ENCODE measurements around the gene TOPORS. TPM values are rescaled to one million over a fixed set of nuclear protein-coding genes. Genes with fewer than 3 reads are reported as not detected.

TOPORS gene
- total RNA-seq, 1 experiment from 2014 or later, result 16.7 TPM

GRCh38 chr9:32570262-32570661 is 17.9 kb upstream of the TOPORS start:
- POLR2A ChIA-PET, result no interaction called here
- CTCF ChIA-PET, result no interaction called here
- Mint-ChIP-seq H3K4me1 (ENCODE audit: insufficient read depth, unreplicated experiment) (peaks cover 13% of the 10 kb centered on the region), H3K4me3 (ENCODE audit: unreplicated experiment) (no peak overlapping the region), H3K9me3 (ENCODE audit: unreplicated experiment) (no peaks in the 10 kb centered on the region), H3K27me3 (ENCODE audit: insufficient read depth, unreplicated experiment) (no peaks in the 10 kb centered on the region), H3K36me3 (ENCODE audit: insufficient read depth, unreplicated experiment) (peaks cover 36% of the 10 kb centered on the region), H3K27ac (ENCODE audit: low read depth, unreplicated experiment) (no peak overlapping the region)
- no peak for DNase-seq (ENCODE audit: unreplicated experiment)
- no TSS peak for BruUV-seq (replicated peaks)
- intact Hi-C loops (cut with micrococcal nuclease), result loop anchor here (5.0 kb wide), 1 partner anchor 133 kb away; no protein-coding TSS in a partner anchor
- TF ChIP-seq CTCF (IDR thresholded peaks at IDR 0.05; ENCODE audit: unreplicated experiment), result no peak

DNA sequence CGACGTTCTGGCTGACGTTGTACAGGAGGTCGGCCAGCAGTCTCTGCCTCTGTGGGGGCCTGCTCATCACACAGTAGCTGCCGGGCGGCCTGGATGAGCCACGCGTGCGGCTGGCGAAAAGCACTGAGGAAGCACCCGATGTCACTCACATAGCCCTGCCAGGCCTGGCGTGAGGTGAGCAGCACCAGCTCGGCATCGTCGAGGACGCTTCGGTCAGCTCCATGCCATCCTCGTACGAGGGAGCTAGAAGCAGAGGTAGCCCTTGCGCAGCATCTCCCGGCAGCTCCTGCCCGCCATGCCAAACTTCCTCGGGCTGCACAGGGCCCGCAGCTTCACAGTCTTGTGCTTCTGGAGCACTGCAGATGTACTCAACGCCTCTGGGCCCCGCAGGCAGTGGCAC is 14.4 kb upstream of the TOPORS start:
- H3K36me3 Mint-ChIP-seq (ENCODE audit: insufficient read depth, unreplicated experiment), result peaks cover 54% of the 10 kb centered on the region
- H3K4me3 Mint-ChIP-seq (ENCODE audit: unreplicated experiment), result no peak overlapping the region
- no TSS peak for BruUV-seq (replicated peaks)
- ChIA-PET POLR2A (interaction anchor here (1.6 kb wide), 1 partner anchor 14 kb away, joined by 5 read pairs; the partner anchor contains the start of gene TOPORS), CTCF (interaction anchor here (0.6 to 7.6 kb wide), 6 partner anchors 9 to 188 kb away, joined by 3 to 45 read pairs (median 6); partner anchors contain the start of gene RIGI)
- peaks cover 6% of the 10 kb centered on the region for H3K4me1 Mint-ChIP-seq (ENCODE audit: insufficient read depth, unreplicated experiment)
- no peak for TF ChIP-seq CTCF (IDR thresholded peaks at IDR 0.05; ENCODE audit: unreplicated experiment)
- H3K27me3 Mint-ChIP-seq (ENCODE audit: insufficient read depth, unreplicated experiment), result no peaks in the 10 kb centered on the region
- no peak for DNase-seq (ENCODE audit: unreplicated experiment)
- no peak overlapping the region for H3K27ac Mint-ChIP-seq (ENCODE audit: low read depth, unreplicated experiment)
- intact Hi-C loops (cut with micrococcal nuclease), result no loop called here
- no peaks in the 10 kb centered on the region for H3K9me3 Mint-ChIP-seq (ENCODE audit: unreplicated experiment)

DNA sequence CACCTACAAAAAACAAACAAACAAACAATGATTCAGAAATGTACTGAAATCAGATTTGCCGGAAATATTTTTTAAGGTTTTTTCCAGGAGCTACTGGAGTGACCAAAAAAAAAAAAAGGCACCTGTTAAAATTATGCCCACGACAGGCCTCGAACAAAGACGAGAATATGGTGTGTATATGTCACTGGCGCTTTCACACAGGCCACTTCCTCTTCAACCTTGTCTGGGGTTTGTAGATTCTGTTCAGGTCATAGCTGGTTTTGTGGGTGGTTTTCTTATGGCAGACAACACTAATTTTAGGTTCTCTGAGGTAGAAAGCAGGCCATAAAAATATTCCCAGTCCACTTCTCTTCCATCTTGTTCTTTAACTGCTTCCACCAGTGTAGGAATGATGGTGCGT is 13.6 kb upstream of the TOPORS start:
- H3K4me1 Mint-ChIP-seq (ENCODE audit: insufficient read depth, unreplicated experiment), result peaks cover 6% of the 10 kb centered on the region
- TF ChIP-seq CTCF (IDR thresholded peaks at IDR 0.05; ENCODE audit: unreplicated experiment), result no peak
- POLR2A ChIA-PET, result interaction anchor here (1.6 kb wide), 1 partner anchor 13 kb away, joined by 5 read pairs; the partner anchor contains the start of gene TOPORS
- H3K9me3 Mint-ChIP-seq (ENCODE audit: unreplicated experiment), result no peaks in the 10 kb centered on the region
- no peaks in the 10 kb centered on the region for H3K27me3 Mint-ChIP-seq (ENCODE audit: insufficient read depth, unreplicated experiment)
- no peak overlapping the region for H3K27ac Mint-ChIP-seq (ENCODE audit: low read depth, unreplicated experiment)
- H3K36me3 Mint-ChIP-seq (ENCODE audit: insufficient read depth, unreplicated experiment), result peaks cover 54% of the 10 kb centered on the region
- BruUV-seq (replicated peaks), result no TSS peak
- no peak overlapping the region for H3K4me3 Mint-ChIP-seq (ENCODE audit: unreplicated experiment)
- CTCF ChIA-PET, result interaction anchor here (1.0 to 7.6 kb wide), 5 partner anchors 15 to 187 kb away, joined by 3 to 45 read pairs (median 9); partner anchors contain the start of gene RIGI
- no peak for DNase-seq (ENCODE audit: unreplicated experiment)
- intact Hi-C loops (cut with micrococcal nuclease), result no loop called here

- no TSS peak for BruUV-seq (replicated peaks)
- intact Hi-C loops (cut with micrococcal nuclease), result no loop called here
- CTCF ChIA-PET, result interaction anchor here (0.9 to 1.1 kb wide), 2 partner anchors 15 to 25 kb away, joined by 3 to 6 read pairs; partner anchors contain the start of gene NDUFB6
Measured at GRCh38 chr9:32558408-32558934, 6.1 kb upstream of the TOPORS start.

More at GRCh38 chr9:32558408-32558934, 6.1 kb upstream of the TOPORS start:
- no peak overlapping the region for H3K4me3 Mint-ChIP-seq (ENCODE audit: unreplicated experiment)
- no peaks in the 10 kb centered on the region for H3K36me3 Mint-ChIP-seq (ENCODE audit: insufficient read depth, unreplicated experiment)
- POLR2A ChIA-PET, result interaction anchor here (0.6 kb wide), 2 partner anchors 174 to 835 kb away, joined by 3 to 4 read pairs; partner anchors contain the start of gene ACO1
- no peaks in the 10 kb centered on the region for H3K27me3 Mint-ChIP-seq (ENCODE audit: insufficient read depth, unreplicated experiment)
- TF ChIP-seq CTCF (IDR thresholded peaks at IDR 0.05; ENCODE audit: unreplicated experiment), result no peak
- peaks cover 8% of the 10 kb centered on the region for H3K4me1 Mint-ChIP-seq (ENCODE audit: insufficient read depth, unreplicated experiment)
- no peaks in the 10 kb centered on the region for H3K9me3 Mint-ChIP-seq (ENCODE audit: unreplicated experiment)
- DNase-seq (ENCODE audit: unreplicated experiment), result no peak
- no peak overlapping the region for H3K27ac Mint-ChIP-seq (ENCODE audit: low read depth, unreplicated experiment)

Data from MCF 10A (cell line).